ENCODE results near the gene GCH1. TPM values are rescaled to one million over a fixed set of nuclear protein-coding genes. Genes with fewer than 3 reads are reported as not detected.

The GCH1 gene
- total RNA-seq, 1 experiment from 2014 or later, result 9.2 TPM

DNA sequence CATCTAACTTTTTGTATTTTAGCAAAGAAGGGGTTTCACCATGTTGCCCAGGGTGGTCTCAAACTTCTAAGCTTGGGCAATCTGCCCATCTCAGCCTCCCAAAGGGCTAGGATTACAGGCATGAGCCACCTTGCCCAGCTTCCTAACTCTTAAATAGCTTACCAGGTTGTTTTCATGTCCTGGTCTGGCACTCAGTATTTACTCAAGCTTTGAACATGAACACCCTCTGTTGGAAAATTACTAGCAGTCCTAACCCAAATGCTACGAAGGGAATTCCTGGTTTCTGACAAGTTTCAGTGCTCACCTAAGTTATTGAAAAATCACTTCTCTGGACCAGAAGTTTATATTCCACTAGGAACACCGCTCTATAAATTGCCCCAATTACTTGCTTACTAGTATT lies 32.5 kb upstream of the GCH1 start (continued):
- TF ChIP-seq, protein P1, sequence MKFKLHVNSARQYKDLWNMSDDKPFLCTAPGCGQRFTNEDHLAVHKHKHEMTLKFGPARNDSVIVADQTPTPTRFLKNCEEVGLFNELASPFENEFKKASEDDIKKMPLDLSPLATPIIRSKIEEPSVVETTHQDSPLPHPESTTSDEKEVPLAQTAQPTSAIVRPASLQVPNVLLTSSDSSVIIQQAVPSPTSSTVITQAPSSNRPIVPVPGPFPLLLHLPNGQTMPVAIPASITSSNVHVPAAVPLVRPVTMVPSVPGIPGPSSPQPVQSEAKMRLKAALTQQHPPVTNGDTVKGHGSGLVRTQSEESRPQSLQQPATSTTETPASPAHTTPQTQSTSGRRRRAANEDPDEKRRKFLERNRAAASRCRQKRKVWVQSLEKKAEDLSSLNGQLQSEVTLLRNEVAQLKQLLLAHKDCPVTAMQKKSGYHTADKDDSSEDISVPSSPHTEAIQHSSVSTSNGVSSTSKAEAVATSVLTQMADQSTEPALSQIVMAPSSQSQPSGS (CRISPR knock-in tag; IDR thresholded peaks at IDR 0.05; ENCODE audit: borderline replicate concordance, low read depth), result no peak
- TF ChIP-seq TEAD1 (CRISPR knock-in tag; IDR thresholded peaks at IDR 0.05) (no peak), GRHL2 (CRISPR knock-in tag; IDR thresholded peaks at IDR 0.05; ENCODE audit: insufficient replicate concordance, severe bottlenecking) (no peak)
- TF ChIP-seq, protein P2, sequence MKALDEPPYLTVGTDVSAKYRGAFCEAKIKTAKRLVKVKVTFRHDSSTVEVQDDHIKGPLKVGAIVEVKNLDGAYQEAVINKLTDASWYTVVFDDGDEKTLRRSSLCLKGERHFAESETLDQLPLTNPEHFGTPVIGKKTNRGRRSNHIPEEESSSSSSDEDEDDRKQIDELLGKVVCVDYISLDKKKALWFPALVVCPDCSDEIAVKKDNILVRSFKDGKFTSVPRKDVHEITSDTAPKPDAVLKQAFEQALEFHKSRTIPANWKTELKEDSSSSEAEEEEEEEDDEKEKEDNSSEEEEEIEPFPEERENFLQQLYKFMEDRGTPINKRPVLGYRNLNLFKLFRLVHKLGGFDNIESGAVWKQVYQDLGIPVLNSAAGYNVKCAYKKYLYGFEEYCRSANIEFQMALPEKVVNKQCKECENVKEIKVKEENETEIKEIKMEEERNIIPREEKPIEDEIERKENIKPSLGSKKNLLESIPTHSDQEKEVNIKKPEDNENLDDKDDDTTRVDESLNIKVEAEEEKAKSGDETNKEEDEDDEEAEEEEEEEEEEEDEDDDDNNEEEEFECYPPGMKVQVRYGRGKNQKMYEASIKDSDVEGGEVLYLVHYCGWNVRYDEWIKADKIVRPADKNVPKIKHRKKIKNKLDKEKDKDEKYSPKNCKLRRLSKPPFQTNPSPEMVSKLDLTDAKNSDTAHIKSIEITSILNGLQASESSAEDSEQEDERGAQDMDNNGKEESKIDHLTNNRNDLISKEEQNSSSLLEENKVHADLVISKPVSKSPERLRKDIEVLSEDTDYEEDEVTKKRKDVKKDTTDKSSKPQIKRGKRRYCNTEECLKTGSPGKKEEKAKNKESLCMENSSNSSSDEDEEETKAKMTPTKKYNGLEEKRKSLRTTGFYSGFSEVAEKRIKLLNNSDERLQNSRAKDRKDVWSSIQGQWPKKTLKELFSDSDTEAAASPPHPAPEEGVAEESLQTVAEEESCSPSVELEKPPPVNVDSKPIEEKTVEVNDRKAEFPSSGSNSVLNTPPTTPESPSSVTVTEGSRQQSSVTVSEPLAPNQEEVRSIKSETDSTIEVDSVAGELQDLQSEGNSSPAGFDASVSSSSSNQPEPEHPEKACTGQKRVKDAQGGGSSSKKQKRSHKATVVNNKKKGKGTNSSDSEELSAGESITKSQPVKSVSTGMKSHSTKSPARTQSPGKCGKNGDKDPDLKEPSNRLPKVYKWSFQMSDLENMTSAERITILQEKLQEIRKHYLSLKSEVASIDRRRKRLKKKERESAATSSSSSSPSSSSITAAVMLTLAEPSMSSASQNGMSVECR (CRISPR knock-in tag; IDR thresholded peaks at IDR 0.05; ENCODE audit: borderline replicate concordance), result no peak
- TF ChIP-seq, protein P3, sequence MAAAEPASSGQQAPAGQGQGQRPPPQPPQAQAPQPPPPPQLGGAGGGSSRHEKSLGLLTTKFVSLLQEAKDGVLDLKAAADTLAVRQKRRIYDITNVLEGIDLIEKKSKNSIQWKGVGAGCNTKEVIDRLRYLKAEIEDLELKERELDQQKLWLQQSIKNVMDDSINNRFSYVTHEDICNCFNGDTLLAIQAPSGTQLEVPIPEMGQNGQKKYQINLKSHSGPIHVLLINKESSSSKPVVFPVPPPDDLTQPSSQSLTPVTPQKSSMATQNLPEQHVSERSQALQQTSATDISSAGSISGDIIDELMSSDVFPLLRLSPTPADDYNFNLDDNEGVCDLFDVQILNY (CRISPR knock-in tag; IDR thresholded peaks at IDR 0.05), result no peak

DNA sequence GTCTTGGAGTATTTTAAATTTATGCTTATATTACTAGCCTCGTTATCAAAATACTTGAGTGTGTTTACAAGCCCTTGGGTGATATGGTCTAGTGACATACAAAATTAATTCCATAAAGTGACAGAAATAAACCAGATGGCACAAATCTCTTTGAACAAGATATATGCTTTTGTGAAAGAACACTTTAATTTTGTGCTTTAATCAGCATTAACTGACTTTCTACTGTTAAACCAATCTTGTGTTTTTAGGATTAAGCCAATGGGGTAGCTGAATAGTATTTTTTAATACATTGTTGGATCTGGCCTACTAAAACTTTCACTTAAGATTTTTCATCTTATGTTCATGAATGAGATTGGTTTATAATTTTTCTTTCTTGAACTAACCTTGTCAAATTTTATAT lies 30.4 kb upstream of the GCH1 start:
- ATAC-seq (no peak), DNase-seq (ENCODE audit: low spot score) (no peak)
- no peaks in the 10 kb centered on the region for H3K36me3 Mint-ChIP-seq
- no peak overlapping the region for H3K4me3 Mint-ChIP-seq
- CTCF ChIA-PET, result interaction anchor here (0.7 kb wide), 1 partner anchor 320 kb away, joined by 3 read pairs; no protein-coding TSS in a partner anchor
- H3K4me1 Mint-ChIP-seq, result no peaks in the 10 kb centered on the region
- TF ChIP-seq SP1 (CRISPR knock-in tag; conservative IDR thresholded peaks at IDR 0.05), result no peak
- TF ChIP-seq ZNF396 (CRISPR knock-in tag; IDR thresholded peaks at IDR 0.05; ENCODE audit: borderline replicate concordance), result no peak
- no peak for TF ChIP-seq RELA (CRISPR knock-in tag; IDR thresholded peaks at IDR 0.05; ENCODE audit: borderline replicate concordance)
- TF ChIP-seq CREB1 (CRISPR knock-in tag; IDR thresholded peaks at IDR 0.05), result no peak
- TF ChIP-seq NR1H2 (CRISPR knock-in tag; IDR thresholded peaks at IDR 0.05), result no peak
- TF ChIP-seq, protein P4, sequence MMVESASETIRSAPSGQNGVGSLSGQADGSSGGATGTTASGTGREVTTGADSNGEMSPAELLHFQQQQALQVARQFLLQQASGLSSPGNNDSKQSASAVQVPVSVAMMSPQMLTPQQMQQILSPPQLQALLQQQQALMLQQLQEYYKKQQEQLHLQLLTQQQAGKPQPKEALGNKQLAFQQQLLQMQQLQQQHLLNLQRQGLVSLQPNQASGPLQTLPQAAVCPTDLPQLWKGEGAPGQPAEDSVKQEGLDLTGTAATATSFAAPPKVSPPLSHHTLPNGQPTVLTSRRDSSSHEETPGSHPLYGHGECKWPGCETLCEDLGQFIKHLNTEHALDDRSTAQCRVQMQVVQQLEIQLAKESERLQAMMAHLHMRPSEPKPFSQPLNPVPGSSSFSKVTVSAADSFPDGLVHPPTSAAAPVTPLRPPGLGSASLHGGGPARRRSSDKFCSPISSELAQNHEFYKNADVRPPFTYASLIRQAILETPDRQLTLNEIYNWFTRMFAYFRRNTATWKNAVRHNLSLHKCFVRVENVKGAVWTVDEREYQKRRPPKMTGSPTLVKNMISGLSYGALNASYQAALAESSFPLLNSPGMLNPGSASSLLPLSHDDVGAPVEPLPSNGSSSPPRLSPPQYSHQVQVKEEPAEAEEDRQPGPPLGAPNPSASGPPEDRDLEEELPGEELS (CRISPR knock-in tag; IDR thresholded peaks at IDR 0.05), result no peak
- TF ChIP-seq, protein P5, sequence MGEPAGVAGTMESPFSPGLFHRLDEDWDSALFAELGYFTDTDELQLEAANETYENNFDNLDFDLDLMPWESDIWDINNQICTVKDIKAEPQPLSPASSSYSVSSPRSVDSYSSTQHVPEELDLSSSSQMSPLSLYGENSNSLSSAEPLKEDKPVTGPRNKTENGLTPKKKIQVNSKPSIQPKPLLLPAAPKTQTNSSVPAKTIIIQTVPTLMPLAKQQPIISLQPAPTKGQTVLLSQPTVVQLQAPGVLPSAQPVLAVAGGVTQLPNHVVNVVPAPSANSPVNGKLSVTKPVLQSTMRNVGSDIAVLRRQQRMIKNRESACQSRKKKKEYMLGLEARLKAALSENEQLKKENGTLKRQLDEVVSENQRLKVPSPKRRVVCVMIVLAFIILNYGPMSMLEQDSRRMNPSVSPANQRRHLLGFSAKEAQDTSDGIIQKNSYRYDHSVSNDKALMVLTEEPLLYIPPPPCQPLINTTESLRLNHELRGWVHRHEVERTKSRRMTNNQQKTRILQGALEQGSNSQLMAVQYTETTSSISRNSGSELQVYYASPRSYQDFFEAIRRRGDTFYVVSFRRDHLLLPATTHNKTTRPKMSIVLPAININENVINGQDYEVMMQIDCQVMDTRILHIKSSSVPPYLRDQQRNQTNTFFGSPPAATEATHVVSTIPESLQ (CRISPR knock-in tag; IDR thresholded peaks at IDR 0.05), result no peak
- TF ChIP-seq, protein P6, sequence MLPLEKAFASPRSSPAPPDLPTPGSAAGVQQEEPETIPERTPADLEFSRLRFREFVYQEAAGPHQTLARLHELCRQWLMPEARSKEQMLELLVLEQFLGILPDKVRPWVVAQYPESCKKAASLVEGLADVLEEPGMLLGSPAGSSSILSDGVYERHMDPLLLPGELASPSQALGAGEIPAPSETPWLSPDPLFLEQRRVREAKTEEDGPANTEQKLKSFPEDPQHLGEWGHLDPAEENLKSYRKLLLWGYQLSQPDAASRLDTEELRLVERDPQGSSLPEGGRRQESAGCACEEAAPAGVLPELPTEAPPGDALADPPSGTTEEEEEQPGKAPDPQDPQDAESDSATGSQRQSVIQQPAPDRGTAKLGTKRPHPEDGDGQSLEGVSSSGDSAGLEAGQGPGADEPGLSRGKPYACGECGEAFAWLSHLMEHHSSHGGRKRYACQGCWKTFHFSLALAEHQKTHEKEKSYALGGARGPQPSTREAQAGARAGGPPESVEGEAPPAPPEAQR (CRISPR knock-in tag; IDR thresholded peaks at IDR 0.05), result no peak
- no peak for TF ChIP-seq ZNF263 (CRISPR knock-in tag; IDR thresholded peaks at IDR 0.05; ENCODE audit: low read depth)
- TF ChIP-seq, protein P7, sequence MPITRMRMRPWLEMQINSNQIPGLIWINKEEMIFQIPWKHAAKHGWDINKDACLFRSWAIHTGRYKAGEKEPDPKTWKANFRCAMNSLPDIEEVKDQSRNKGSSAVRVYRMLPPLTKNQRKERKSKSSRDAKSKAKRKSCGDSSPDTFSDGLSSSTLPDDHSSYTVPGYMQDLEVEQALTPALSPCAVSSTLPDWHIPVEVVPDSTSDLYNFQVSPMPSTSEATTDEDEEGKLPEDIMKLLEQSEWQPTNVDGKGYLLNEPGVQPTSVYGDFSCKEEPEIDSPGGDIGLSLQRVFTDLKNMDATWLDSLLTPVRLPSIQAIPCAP (CRISPR knock-in tag; IDR thresholded peaks at IDR 0.05), result no peak
- no peak overlapping the region for H3K27ac Mint-ChIP-seq
- H3K27me3 Mint-ChIP-seq (ENCODE audit: low read depth), result no peaks in the 10 kb centered on the region
- POLR2A ChIA-PET, result no interaction called here
- no peaks in the 10 kb centered on the region for H3K9me3 Mint-ChIP-seq
